GM12892 (cell line): ENCODE data around the gene STX12.

Experiments
- POLR2A ChIP-seq: IDR thresholded peaks from 2 replicates; pipeline ENCODE4 v1.6.1; 2011; ENCODE audit warnings: low read depth, low read length, control low read depth
- POLR2AphosphoS5 ChIP-seq: IDR thresholded peaks from 2 replicates; pipeline ENCODE4 v1.6.1; 2011; ENCODE audit warnings: low read depth, low read length, control low read depth

- no peak for TF ChIP-seq POLR2A
- TF ChIP-seq POLR2AphosphoS5, result no peak
Measured at GRCh38 chr1:27858072-27858948, 85.3 kb downstream of the STX12 start.
